Effector CD4-positive, alpha-beta T cell (primary cell): ENCODE results near the gene ATAD1.
"Not testable (repeated sequence)": the region's sequence is repeated elsewhere in the genome, so short reads cannot be mapped to it uniquely, and the experiment has no call there.

Experiments used
- DNase-seq: peaks from one replicate; pipeline ENCODE4 v3.0.0-alpha.2; 2020

Gene ATAD1

DNA sequence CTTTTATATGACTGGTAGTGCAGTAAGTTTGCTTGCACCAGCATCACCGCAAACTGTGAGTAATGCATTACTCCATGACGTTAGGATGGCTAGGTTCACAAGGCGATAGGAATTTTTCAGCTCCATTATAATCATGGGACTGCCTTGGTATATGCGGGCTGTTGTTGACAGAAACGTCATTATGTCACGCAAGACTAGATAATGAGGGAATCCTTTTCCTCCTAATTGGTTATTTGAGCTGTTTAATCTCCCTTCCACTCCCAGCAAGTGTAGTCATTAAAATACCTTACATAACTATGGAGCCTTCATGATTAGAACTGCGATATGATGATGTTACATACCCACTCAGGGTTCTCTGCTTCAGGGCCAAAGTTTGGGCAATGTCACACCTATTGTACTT is 28.0 kb upstream of the ATAD1 start:
- DNase-seq: no peak

DNA sequence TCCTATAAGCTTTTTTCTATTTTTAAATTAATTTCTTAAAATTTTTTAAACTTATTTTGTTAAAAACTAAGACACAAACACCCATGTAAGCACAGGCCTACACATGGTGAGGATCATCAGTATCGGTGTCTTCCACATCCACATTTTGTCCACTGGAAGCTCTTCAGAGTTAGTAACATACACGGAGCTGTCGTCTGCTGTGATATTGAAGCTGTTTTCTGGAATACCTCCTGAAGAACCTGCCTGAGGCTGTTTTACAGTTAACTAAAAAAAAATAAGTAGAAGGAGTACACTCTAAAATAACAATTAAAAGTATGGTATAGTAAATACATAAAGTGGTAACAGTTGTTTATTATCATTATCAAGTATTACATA is 27.6 kb upstream of the ATAD1 start:
- no peak for DNase-seq

DNA sequence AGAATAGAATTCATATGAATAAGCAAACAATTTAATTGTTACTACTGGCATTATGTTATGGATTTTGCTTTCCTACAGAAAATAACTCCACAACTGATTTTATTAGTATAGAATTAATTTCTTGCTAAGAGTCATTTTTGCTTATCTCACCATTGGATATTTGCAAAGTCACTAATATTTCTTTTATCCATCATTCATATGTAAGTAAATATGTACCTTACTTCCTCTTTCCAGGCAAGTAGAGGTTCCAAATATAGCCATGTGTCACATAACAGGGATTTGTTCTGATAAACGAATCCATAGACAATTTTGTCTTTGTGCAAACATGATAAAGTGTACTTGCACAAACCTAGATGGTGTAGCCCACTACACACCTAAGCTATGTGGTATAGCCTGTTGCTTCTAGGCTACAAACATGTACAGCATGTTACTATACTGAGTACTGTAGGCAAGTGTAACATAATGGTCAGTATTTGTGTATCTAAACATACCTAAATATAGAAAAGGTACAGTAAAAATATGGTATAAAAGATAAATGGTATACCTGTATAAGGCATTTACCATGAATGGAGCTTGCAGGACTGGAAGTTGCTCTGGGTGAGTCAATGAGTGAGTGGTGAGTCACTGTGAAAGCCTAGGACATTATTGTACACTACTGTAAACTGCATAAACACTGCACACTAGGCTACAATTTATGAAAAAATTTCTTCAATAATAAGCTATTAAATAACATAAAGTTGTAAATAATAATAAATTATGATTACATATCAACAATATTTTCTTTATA is 27.0 kb upstream of the ATAD1 start:
- DNase-seq: no peak

DNA sequence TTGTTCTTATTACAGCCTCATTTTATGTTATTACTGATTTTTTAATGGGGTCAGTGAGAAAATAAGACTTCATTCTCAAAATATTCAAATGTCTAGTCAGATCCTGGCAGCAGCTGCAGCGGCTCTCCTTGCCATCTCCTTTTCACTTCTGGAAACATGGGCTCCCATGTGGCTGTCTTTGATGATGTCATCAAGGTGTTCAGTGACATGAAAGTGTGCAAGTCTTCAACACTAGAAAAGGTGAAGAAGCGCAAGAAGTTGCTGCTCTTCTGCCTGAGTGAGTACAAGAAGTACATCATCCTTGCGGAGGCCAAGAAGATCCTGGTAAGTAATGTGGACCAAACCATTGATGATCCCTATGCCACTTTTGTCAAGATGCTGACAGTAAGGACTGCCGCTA is 25.7 kb upstream of the ATAD1 start:
- no peak for DNase-seq

DNA sequence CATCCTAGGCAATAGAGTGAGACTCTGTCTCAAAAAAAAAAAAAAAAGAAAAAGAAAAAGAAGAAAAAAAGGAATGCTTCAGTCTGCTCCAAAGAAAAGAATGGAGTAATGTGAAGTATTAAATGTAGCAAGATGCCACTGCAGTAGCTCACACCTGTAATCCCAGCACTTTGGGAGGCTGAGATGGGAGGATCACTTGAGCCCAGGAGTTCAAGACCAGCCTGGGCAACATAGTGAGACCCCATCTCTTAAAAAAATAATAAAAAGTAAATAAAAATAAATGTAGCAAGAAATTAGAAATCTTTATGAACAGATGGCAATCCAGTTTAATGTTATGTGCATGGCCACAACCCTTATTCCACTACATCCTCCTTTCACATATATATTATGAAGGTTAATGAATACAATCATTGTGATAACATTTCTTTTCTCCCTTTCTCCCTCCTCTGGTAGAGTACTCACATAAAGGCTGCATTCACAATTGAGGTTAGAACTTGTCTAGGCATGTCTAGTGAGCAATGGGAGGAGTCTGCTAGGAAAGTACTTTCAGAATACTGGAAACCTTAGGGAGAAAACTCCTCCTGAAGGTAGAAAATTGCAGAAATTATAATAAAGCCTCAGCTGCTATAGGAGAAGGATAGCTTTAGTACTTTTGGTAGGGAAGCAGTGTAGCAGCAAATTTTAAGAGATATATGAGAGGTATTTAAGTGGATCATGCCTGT is 24.9 kb upstream of the ATAD1 start:
- DNase-seq: no peak

DNA sequence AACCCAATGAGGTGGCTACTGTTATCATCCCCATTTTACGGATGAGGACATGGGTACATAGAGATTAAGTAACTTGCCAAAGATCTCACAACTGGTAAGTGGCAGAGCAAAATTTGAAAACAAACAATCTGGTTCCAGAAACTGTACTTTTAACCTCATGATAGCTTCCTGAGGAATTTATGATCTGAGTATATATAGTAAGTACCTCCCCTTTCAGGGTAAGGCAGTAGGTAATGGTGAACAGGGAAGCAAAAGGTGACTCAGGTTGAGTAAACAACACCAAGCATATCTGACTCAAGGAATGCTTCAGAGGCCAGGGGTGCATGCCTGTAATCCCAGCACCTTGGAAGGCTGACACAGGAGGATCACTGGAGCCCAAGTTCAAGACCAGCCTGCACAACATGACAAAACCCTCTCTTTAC is 24.2 kb upstream of the ATAD1 start:
- no peak for DNase-seq

DNA sequence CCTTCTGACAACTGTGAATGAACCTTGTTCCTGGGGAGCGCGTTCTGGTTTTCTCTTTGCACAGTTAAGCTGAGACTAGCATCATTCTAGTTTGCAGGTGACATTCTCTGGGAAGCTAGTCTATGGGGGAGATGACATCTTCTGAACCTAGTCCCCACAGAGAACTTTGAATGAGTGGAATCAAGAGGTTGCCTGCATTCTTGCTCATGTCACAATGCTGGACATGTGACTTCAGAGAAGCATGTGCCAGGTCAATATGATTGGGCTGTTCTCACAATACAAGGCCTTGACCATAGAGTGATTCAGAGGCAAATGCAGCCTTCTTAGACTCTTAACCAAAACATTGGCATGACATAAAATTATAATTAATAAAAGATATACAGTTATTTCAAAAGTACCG is 23.2 kb upstream of the ATAD1 start:
- no peak for DNase-seq

DNA sequence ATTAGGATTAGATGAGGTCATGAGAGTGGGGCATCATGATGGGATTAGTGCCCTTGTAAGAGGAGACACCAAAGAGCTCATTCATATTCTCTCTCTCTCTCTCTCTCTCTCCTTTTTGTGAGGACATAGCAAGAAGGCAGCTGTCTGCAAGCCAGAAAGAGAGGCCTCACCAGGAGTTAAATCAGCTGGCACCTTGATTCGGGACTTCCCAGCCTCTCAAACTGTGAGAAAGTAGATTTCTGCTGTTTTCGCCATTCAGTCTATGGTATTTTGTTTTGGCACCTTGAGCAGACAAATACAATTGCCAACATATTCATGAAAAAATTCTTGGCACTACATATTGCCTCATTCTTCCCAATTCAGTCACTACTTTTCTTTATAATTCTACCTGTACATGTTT is 20.6 kb upstream of the ATAD1 start:
- no peak for DNase-seq

DNA sequence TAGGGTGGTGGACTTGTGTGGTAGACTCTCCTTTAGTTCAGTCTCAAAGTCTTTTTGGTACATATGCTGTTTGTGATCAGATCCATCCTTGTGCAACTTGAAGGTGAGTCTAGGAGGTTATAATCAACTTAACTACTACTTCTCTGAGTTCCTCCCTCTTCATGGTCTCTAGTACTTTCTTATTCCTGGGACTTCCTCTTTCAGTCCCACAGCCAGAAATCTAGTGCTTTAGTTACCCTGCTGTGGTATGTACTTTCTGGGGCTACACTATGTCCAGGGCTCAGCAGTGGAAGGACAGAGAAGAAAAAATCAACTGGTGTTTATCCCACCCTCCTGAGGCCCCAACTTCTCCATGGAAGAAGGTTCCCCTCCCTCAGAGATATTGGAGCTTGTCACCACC is 19.4 kb upstream of the ATAD1 start:
- DNase-seq: no peak

DNA sequence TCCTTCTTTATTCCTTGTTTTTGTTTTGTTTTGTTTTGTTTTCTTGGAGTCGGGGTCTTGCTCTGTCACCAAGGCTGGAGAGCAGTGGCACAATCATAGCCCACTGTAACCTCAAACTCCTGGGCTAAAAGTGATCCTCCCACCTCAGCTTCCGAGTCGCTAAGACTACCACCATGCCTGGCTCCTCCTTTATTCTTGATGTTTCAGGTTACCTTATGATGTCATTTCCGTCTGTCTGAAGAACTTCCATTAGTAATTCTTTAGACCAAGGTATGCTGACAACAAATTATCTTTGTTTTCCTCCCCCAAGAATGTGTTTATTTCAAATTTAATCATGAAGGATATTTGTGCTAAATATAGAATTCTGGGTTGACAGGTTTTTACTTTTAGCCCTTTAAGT is 18.1 kb upstream of the ATAD1 start:
- no peak for DNase-seq

DNA sequence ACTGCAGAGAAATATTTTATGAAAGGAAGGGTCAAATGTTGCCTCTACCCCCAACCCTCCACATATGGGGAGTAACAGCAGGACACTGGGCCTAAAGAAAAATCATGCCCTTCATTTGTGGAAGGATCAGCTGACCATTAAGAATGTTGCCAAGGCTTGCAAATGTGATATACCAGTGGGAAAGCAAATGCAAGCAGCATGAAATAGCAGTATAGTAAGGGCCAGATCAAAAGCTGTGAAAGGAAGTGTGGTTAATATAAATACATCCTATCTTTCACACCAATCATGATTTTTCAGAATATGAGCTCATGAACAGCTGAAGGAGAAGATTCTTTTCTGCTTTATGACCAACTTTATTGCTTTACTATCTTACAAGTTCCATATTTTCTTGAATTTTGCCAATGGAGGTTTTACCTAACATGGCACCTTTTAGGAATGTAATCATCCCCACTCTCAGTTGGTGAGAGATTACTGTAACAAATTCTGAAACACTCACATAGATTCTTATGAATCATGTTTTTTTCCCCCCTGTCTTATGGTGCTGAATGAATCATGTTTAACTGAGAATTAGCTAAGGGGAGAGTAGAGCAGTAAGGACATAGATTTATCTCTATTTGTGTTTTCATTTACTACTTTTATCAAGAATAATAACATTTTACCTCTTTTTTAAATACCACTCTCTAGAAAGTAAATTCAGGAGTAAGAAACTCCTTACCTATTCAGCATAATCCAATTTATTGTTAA is 12.1 kb upstream of the ATAD1 start:
- no peak for DNase-seq

DNA sequence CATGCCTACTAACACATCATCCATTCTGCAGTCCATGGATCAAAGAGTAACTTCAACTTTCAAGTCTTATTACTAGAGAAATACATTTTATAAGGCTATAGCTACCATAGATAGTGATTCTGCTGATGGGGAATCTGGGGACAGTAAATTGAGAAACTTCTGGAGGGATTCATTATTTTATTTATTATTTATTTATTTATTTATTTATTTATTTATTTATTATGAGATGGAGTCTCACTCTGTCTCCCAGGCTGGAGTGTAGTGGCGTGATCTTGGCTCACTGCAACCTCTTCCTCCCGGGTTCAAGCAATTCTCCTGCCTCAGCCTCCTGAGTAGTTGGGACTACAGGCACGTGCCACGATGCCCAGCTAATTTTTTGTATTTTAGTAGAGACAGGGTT is 11.0 kb upstream of the ATAD1 start:
- DNase-seq: not testable (repeated sequence)

DNA sequence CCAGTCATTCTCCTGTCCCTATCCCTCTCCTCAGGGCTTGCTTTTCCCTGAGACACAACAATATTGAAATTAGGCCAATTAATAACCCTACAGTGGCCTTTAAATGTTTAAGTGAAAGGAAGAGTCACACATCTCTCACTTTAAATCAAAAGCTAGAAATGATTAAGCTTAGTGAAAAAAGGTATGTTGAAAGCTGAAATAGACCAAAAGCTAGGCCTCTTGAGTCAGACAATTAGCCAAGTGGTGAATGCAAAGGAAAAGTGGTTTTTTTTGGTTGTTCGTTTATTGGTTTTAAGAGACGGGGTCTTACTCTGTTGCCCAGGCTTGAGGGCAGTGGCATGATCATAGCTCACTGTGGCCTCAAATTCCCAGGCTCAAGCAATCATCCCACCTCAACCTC is 9.7 kb upstream of the ATAD1 start:
- DNase-seq: no peak

DNA sequence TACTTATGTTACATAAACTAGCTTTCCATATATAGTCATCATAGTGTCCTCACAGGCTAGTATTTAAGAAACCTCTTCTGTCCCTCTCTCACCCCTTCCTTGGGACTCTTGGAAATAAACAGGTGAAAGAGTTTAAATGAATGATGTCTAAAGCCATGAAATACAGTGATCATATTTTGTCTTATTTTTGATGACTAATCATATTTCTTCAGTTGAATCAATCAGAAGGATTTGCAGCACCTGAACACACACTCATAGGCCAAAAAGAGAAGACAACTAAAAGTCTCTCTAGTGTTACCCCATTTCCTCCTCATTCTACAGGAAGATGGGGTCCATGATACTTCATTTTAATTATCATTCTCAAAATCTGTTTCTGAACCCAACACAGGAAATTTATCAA is 8.6 kb upstream of the ATAD1 start:
- DNase-seq: no peak

DNA sequence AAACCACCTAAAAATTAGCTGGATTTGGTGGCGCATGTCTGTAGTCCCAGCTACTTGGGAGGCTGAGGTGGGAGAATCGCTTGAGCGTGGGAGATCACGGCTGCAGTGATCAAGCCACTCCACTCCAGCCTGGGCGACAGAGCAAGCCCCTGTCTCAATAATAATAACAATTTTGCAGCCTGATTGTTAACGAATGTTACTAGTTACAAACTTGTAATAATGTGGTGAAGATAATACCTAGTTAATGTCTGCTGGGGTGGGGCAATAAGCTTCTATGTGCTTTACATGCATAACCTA is 1.2 kb upstream of the ATAD1 start:
- DNase-seq: no peak

DNA sequence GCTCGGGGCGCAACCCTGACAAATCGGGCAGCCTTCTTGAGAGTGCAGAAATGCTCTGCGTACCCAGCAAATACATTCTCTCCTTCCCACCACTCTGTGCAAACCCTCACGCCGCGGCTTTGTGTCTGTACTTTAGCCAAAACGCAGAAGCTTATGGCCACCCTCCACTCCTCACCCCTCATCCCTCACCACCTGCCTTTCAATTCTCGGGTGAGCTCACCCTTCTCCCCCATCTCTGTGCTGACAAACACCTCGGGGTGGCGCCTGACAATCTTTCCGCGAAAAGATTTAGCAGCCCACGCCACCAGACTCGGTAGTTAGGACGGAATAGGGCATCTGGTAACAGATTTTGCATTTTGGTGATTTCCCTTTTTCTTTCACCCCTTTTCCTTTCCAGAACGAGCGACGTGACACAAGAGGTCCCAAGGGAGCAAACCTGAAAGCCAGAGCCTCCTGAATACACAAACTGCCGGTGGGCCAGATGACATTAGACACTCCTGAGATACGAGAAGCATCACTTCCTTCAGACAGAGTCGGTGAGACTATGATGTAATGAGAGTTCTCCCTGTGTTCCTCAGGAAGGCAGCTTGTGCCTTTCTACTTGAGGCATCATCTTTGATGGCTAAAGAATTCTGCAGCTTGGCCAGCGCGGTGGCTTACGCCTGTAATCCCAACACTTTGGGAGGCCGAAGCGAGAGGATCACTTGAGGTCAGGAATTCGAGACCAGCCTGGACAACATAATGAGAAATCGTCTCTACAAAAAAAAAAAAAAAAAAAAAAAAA is 671 bp upstream of the ATAD1 start:
- peak; percentile 52 for DNase-seq

DNA sequence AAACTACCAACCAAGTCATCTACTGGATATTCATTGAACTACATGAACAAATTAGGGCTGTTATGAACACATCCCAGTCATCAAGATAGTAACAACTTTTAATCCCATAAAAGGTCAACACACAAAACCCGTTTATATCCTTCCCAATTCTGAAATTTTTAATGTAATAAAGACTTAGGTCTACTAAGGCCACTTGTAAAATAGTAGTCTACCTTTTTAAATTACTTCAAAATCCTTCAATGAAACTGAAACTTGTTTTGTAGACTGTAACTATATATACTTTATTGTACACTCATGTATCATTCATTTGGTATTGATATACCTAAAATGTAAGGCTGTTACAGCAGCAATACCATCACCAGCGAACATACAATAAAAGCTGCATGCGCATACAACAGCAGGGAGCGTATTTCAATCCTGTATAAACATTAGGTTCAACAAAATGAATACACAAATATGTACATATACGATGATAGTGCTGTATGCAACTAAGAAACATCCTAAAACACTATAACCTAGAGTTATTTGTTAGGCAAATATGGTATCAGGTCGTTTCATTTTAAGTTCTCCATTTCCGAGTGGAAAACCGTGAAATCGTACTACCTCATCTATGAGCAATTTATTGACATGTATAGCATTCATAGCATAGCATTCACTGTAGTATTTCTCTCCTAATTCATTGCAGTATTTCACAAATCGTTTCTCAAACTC is 973 bp downstream of the ATAD1 start:
- DNase-seq: no peak

DNA sequence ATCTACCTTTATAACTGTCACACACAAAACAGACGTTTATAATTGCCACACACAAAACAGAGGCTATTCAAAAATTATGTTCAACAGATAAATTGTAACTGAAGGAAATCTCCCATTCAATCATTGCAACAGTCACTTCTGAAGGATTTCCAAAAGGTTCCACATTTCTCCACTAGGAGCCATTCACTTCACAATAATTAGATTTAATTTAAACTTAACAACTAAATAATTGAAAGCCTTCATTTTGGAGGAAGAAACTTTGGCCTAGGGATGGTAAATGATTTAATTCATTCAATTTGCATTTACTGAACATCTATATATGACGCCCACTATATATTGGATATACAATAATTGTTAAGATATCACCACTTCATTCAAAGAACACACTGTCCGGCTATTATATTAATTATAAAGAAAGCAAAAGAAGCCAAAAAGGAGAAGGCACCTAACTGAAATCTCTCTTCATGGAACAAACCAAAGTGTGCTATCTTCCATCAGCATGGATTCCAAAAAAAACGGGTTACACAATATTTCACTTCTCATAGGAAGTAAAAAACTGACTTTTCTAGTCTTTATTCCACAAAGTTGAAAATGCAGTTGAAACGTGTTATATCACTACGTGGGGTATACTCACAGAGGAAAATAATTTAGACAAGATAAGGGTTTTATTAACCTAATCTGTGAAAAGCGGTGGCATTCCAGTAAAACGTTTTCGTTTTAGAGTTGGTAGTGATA is 1.7 kb downstream of the ATAD1 start:
- DNase-seq: no peak

DNA sequence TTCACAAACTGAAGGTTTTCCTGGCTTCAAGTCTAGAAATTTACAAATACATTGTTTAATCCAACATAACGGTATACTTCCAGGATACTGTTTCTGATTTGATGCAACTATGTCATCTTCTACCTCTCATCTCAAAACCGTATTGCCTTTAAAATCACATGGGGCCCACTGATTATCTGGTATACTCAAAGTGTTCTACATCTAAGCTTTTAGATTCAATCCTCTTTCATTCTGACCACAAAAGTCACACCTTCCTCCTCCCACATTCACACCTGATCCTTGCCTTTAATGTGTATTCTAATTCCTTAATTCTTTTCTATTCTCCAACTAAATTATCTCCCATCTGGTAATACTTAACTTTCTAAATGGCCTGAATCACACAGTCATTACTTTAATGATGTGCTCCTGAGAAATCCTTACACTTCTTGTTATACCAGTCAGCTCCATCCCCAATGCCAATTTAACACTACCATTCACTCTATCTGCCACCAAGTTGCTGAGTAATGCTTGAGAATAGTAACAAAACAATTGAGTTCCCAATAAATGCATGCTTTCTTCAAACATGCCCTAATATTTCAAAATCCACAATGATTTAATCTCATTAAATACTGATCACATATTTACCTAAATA is 13.0 kb downstream of the ATAD1 start:
- no peak for DNase-seq

DNA sequence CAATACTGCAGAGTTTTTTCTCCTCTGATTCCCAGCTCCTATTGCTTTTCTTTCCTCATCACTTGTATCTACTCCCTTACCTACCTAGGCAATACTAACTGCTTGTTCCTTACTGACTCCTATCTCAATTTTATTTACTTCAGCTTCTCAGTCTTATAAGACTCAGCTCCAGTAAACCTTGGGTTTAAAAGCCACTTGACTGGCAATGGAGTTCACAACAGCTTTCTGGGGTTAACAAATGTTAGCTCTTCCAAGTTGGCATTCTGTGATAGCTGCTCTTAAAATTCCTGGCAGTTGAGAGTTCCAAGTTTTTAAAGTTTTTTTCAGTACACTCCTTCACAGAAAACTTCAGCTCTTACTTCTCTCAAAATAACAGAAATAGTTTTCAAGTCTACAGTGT is 14.2 kb downstream of the ATAD1 start:
- no peak for DNase-seq

DNA sequence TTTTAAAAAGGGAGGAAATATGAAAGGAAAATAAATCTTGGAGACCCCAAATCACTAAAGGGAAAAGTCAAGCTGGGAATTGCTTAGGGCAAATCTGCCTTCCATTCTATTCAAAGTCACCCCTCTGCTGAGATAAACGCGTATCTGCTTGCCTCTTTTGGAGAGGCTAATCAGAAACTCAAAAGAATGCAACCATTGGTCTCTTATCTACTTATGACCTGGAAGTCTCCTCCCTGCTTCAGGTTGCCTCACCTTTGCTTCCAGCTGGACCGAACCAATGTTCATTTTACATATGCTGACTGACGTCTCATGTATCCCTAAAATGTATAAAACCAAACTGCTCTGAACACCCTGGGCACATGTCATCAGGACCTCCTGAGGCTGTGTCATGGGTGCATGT is 14.7 kb downstream of the ATAD1 start:
- no peak for DNase-seq
